Right ventricle myocardium superior (tissue), 1 donor: ENCODE measurements around the gene ASIC2. TPM values are rescaled to one million over a fixed set of nuclear protein-coding genes. Genes with fewer than 3 reads are reported as not detected.

Experiments used
- ATAC-seq: fragments of 200-7000 bp; cut with Tn5 transposase; one replicate; pipeline ENCODE4 v1.9.1; 2020; ENCODE audit warnings: mild to moderate bottlenecking; ENCODE audit not compliant: poor library complexity
- DNase-seq: peaks from one replicate; pipeline ENCODE4 v3.0.0-alpha.2; 2020
- intact Hi-C: fragments of 100-400 bp; cut with DNase I; formaldehyde crosslinking; loops from one replicate; pipeline ENCODE4 v1.11.2; 2022
- total RNA-seq: library from RNA; stranded (reverse); fragmentation: NEBNext Ultra II Directional; extraction: Animal tissue kit (Norgen Biotek cat#: 25700); gene quantifications from one replicate; pipeline ENCODE4 v1.2.1, GENCODE V29; 2021
- donor health status: DM: no; HTN: yes; CAD: no; lungs with severe emphysema.

The ASIC2 gene
- total RNA-seq, 1 donor from 2014 or later: not detected

GRCh38 chr17:33106525-33107165 lies 186.4 kb downstream of the ASIC2 start:
- intact Hi-C loops: no loop called here
- ATAC-seq: no peak
- no peak for DNase-seq

- DNase-seq: no peak
- ATAC-seq: no peak
- intact Hi-C loops: no loop called here
Measured at GRCh38 chr17:33105911-33106310, 187.2 kb downstream of the ASIC2 start.

- DNase-seq: no peak
- no peak for ATAC-seq
- intact Hi-C loops: no loop called here
Measured at GRCh38 chr17:33099906-33100305, 193.2 kb downstream of the ASIC2 start.

- DNase-seq (no peak), ATAC-seq (no peak)
- intact Hi-C loops: no loop called here
Measured at GRCh38 chr17:33099252-33099651, 193.8 kb downstream of the ASIC2 start.

GRCh38 chr17:33097411-33097810 lies 195.7 kb downstream of the ASIC2 start:
- ATAC-seq: no peak
- no peak for DNase-seq
- intact Hi-C loops: no loop called here

- ATAC-seq (no peak), DNase-seq (no peak)
- intact Hi-C loops: no loop called here
Measured at GRCh38 chr17:33096161-33096560, 196.9 kb downstream of the ASIC2 start.

- intact Hi-C loops: no loop called here
- ATAC-seq (no peak), DNase-seq (no peak)
Measured at GRCh38 chr17:33091271-33091670, 201.8 kb downstream of the ASIC2 start.

GRCh38 chr17:33090806-33091205 lies 202.3 kb downstream of the ASIC2 start:
- DNase-seq (no peak), ATAC-seq (no peak)
- intact Hi-C loops: no loop called here

GRCh38 chr17:33086878-33087277 lies 206.2 kb downstream of the ASIC2 start:
- DNase-seq: no peak
- intact Hi-C loops: no loop called here
- ATAC-seq: no peak

GRCh38 chr17:33086041-33086440 lies 207.1 kb downstream of the ASIC2 start:
- DNase-seq (no peak), ATAC-seq (no peak)
- intact Hi-C loops: no loop called here

- intact Hi-C loops: no loop called here
- DNase-seq (no peak), ATAC-seq (no peak)
Measured at GRCh38 chr17:33085256-33085655, 207.8 kb downstream of the ASIC2 start.

- DNase-seq (no peak), ATAC-seq (no peak)
- intact Hi-C loops: no loop called here
Measured at GRCh38 chr17:33084755-33085154, 208.3 kb downstream of the ASIC2 start.

- no peak for ATAC-seq
- no peak for DNase-seq
- intact Hi-C loops: no loop called here
Measured at GRCh38 chr17:33082529-33083173, 210.4 kb downstream of the ASIC2 start.

GRCh38 chr17:33080091-33080490 lies 213.0 kb downstream of the ASIC2 start:
- ATAC-seq: no peak
- no peak for DNase-seq
- intact Hi-C loops: no loop called here

- DNase-seq: no peak
- intact Hi-C loops: no loop called here
- ATAC-seq: no peak
Measured at GRCh38 chr17:33079201-33079600, 213.9 kb downstream of the ASIC2 start.

- ATAC-seq (no peak), DNase-seq (no peak)
- intact Hi-C loops: no loop called here
Measured at GRCh38 chr17:33076979-33077378, 216.1 kb downstream of the ASIC2 start.

GRCh38 chr17:33073416-33073815 lies 219.7 kb downstream of the ASIC2 start:
- intact Hi-C loops: no loop called here
- no peak for ATAC-seq

GRCh38 chr17:33072421-33073161 lies 220.5 kb downstream of the ASIC2 start:
- DNase-seq (no peak), ATAC-seq (no peak)
- intact Hi-C loops: no loop called here

More at GRCh38 chr17:33073416-33073815, 219.7 kb downstream of the ASIC2 start:
- no peak for DNase-seq

- DNase-seq: no peak
- intact Hi-C loops: no loop called here
- ATAC-seq: no peak
Measured at GRCh38 chr17:33071656-33072055, 221.4 kb downstream of the ASIC2 start.

- intact Hi-C loops: no loop called here
- DNase-seq (no peak), ATAC-seq (no peak)
Measured at GRCh38 chr17:33057564-33057963, 235.5 kb downstream of the ASIC2 start.
